ENCODE results near the gene CFI.

The CFI gene

DNA sequence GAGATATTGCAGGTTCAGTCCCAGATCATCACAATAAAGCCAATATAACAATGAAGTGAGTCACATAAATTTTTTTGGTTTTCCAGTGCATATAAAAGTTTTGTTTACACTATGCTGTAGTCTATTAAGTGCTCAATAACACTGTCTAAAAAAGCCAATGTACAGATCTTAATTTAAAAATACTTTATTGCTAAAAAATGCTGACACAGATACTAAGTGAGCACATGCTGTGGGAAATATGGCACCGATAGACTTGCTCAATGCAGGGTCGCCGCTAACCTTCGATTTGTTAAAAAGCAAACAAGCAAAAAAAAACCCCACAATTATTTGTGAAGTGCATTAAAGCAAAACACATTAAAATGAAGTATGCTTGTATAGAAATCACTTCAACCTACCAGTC lies 82.2 kb downstream of the CFI start:
- CTCF ChIA-PET = no interaction called here
- DNase-seq (ENCODE audit: low spot score) = no peak
- H3K27ac ChIP-seq = no peak overlapping the region
- POLR2A ChIA-PET (ENCODE audit: low non-redundant PET) = no interaction called here
- TF ChIP-seq, protein P1, sequence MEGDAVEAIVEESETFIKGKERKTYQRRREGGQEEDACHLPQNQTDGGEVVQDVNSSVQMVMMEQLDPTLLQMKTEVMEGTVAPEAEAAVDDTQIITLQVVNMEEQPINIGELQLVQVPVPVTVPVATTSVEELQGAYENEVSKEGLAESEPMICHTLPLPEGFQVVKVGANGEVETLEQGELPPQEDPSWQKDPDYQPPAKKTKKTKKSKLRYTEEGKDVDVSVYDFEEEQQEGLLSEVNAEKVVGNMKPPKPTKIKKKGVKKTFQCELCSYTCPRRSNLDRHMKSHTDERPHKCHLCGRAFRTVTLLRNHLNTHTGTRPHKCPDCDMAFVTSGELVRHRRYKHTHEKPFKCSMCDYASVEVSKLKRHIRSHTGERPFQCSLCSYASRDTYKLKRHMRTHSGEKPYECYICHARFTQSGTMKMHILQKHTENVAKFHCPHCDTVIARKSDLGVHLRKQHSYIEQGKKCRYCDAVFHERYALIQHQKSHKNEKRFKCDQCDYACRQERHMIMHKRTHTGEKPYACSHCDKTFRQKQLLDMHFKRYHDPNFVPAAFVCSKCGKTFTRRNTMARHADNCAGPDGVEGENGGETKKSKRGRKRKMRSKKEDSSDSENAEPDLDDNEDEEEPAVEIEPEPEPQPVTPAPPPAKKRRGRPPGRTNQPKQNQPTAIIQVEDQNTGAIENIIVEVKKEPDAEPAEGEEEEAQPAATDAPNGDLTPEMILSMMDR (conservative IDR thresholded peaks at IDR 0.05; ENCODE audit: low read depth) = no peak

GRCh38 chr4:109718759-109719158 lies 83.0 kb downstream of the CFI start:
- POLR2A ChIA-PET (ENCODE audit: low non-redundant PET) = no interaction called here
- no peak overlapping the region for H3K27ac ChIP-seq
- no peak for DNase-seq (ENCODE audit: low spot score)
- TF ChIP-seq, protein P1 (conservative IDR thresholded peaks at IDR 0.05; ENCODE audit: low read depth) = no peak
- CTCF ChIA-PET = interaction anchor here (1.0 kb wide), 1 partner anchor 22 kb away, joined by 4 read pairs; no protein-coding TSS in a partner anchor

DNA sequence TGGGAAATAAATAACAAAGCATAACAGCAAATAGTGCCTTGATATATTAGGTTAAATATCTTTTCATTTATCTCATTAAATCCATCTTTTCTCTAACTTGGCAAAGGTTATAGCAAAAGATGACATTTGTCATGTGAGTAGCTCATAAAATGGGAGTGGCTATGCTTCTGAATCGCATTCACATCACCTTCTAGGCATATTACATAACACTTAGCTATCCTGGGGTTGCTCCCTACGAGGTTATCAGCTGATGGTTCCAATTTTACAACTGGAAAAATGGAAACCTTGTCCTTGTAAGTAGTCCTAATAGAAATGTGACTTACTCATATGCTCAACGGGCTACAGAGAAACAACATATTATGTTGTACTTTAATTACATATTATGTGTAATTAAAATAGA lies 88.3 kb downstream of the CFI start:
- ChIA-PET POLR2A (ENCODE audit: low non-redundant PET) (no interaction called here), CTCF (interaction anchor here (0.7 kb wide), 1 partner anchor 10 kb away, joined by 4 read pairs; the partner anchor contains the start of gene CASP6)
- no peak for DNase-seq (ENCODE audit: low spot score)
- TF ChIP-seq, protein P1 (conservative IDR thresholded peaks at IDR 0.05; ENCODE audit: low read depth) = no peak
- H3K27ac ChIP-seq = no peak overlapping the region

DNA sequence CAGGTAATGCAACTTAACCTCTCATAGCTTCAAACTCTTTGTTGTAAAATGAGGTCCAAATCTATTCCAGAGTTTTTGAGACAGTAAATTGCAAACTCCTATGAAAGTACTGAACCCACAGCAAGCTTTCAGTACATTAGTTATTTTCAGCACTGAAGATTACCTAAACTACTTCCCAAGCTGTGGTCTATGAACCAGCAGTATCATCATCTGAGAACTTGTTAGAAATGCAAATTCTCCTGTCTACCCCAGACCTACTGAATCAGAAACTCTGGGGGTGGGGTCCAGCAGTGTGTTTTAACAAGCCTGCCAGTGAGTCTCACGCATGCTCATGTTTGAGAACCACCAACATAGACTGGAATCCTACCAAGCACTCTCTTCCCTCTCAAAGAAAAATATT lies 92.8 kb downstream of the CFI start:
- H3K27ac ChIP-seq = no peak overlapping the region
- TF ChIP-seq, protein P1 (conservative IDR thresholded peaks at IDR 0.05; ENCODE audit: low read depth) = no peak
- no peak for DNase-seq (ENCODE audit: low spot score)
- POLR2A ChIA-PET (ENCODE audit: low non-redundant PET) = no interaction called here
- CTCF ChIA-PET = no interaction called here

- CTCF ChIA-PET = no interaction called here
- POLR2A ChIA-PET (ENCODE audit: low non-redundant PET) = no interaction called here
- TF ChIP-seq, protein P1 (conservative IDR thresholded peaks at IDR 0.05; ENCODE audit: low read depth) = no peak
- no peak overlapping the region for H3K27ac ChIP-seq
- DNase-seq (ENCODE audit: low spot score) = no peak
Observed at GRCh38 chr4:109708435-109708834, 93.4 kb downstream of the CFI start.

DNA sequence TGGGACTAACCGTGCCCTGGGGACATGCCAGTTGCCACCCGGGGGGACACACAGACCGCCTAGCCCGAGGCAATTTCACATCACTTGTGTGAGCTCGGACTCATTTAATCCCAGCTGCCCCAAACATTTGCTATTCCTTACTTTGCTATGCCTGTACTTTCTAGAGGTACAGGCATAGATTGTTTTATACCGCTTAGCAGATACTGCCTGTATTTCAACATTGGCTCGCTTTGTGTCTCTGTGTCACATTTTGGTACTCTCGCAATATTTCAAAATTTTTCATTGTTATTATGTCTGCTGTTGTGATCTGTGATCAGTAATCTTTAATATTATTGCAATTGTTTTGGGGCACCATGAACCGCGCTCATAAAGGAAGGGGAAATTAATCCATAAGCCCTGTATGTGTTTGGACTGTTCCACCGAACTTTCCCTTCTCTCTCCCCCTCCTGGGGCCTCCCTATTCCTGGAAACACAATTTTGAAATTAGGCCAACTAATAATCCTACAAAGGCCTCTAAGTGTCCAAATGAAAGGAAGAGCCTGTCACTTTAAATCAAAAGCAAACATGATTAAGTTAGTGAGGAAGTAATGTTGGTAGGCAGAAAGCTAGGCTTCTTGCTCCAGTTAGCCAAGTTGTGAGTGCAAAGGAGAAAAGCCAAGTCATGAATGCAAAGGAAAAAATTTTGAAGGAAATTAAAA lies 98.0 kb downstream of the CFI start:
- POLR2A ChIA-PET (ENCODE audit: low non-redundant PET) = interaction anchor here (0.9 kb wide), 1 partner anchor 25 kb away, joined by 3 read pairs; no protein-coding TSS in a partner anchor

More for the DNA sequence above, 98.0 kb downstream of the CFI start:
- TF ChIP-seq, protein P1 (conservative IDR thresholded peaks at IDR 0.05; ENCODE audit: low read depth) = no peak
- no peak for DNase-seq (ENCODE audit: low spot score)
- CTCF ChIA-PET = interaction anchor here (0.6 to 0.7 kb wide), 3 partner anchors 10 to 991 kb away, joined by 3 to 4 read pairs (median 3); no protein-coding TSS in a partner anchor
- peak overlapping the region; percentile 83 for H3K27ac ChIP-seq
